H1 (cell line): ENCODE results near the gene PPP2R2C. TPM values are rescaled to one million over a fixed set of nuclear protein-coding genes. Genes with fewer than 3 reads are reported as not detected.

Source experiments
- ASH2L ChIP-seq: fragments of 200-600, 300-600 bp; sonication (generic); IDR thresholded peaks from one replicate; pipeline ENCODE4 v1.7.1; 2017; ENCODE audit warnings: low read length
- SIX5 ChIP-seq: IDR thresholded peaks from 2 replicates; pipeline ENCODE4 v1.6.1; 2011; ENCODE audit warnings: mild to moderate bottlenecking, low read depth, low read length
- SP4 ChIP-seq: IDR thresholded peaks from 2 replicates; pipeline ENCODE4 v1.6.1; 2012; ENCODE audit warnings: low read length, inconsistent platforms
- polyA plus RNA-seq, 7 experiments: library from polyadenylated mRNA; depleted of rRNA in 3 of 7; stranded (reverse) in 5 of 7; unstranded in 2 of 7; fragments of >200 nt in 5 of 7; fragments of 200-250 nt in 2 of 7; gene quantifications; 1 replicate in 5 of 7; 2 replicates in 1 of 7; 4 replicates in 1 of 7; pipeline versions ENCODE4 v1.2.1 to v1.2.3, GENCODE V29; 2011 to 2013; ENCODE audit warnings: missing spikeins in 2 of 7, mixed read lengths in 2 of 7
- total RNA-seq: library from RNA; stranded (reverse); fragmentation: NEBNext Ultra II Directional; extraction: Animal tissue kit (Norgen Biotek cat#: 25700); gene quantifications from 2 replicates; pipeline ENCODE4 v1.2.1, GENCODE V29; 2021

PPP2R2C gene
- total and polyA plus RNA-seq, 2 of the 8 experiments (the other 6 are each of a cell fraction or from before 2014, with no cell fraction given) = 6.4 TPM

GRCh38 chr4:6440506-6441201, 31.8 kb downstream of the PPP2R2C start (continued):
- no peak for TF ChIP-seq SIX5
- TF ChIP-seq ASH2L = no peak
- TF ChIP-seq SP4 = no peak
